ENCODE data around the gene TMEM63A. TPM values are rescaled to one million over a fixed set of nuclear protein-coding genes. Genes with fewer than 3 reads are reported as not detected.

Gene TMEM63A
- total and polyA plus RNA-seq, 2 of the 13 experiments (the other 11 are each of a cell fraction or from before 2014, with no cell fraction given) = 23.9 to 53.3 TPM

DNA sequence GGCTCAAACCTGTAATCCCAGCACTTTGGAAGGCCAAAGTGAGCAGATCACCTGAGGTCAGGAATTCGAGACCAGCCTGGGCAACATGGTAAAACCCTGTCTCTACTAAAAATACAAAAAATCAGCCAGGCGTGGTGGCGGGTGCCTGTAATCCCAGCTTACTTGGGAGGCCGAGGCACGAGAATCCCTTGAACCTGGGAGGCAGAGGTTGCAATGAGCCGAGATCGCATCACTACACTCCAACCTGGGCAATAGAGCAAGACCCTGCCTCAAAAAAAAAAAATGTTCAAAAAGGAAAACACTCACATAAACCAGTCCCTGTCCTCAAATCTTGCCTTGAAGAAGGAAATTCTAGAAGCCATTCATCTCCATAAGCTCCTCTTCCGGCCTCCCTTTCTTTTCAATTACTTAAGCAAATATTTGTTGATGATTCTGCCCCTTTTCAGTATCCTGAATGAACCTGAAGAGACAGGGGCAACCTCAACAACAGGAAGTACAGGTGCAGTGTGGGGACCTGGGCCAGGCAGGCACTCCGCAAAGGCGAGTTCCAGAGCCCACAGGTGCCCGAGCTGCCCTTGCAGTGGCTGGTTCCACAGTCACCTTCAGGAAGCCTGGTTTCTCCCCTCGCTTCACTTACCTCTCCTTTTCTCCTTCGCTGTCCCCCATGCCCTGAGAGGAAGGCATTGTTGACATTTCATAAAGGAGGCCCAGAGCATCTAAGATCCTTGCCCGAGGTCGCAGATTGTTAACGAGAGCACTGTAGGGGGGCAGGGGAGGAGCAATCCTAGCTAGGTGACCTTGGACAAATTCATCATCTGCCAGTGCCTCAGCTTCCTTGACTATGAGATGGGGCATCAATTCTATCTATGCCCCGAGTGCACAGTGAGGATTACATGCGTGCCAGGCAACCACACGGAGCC lies 15.7 kb upstream of the TMEM63A start (continued):
- TF ChIP-seq ETV5 (CRISPR knock-in tag; IDR thresholded peaks at IDR 0.05; ENCODE audit: borderline replicate concordance) (peak; percentile 79; the same call in 1 of the 2 replicates), TCF12 (IDR thresholded peaks at IDR 0.05) (no peak), TCF12 (CRISPR knock-in tag; IDR thresholded peaks at IDR 0.05) (no peak), ZNF230 (CRISPR knock-in tag; IDR thresholded peaks at IDR 0.05) (0 out of 2 replicates have a peak, but pooled peaks have one; percentile 49), ZNF362 (CRISPR knock-in tag; IDR thresholded peaks at IDR 0.05; ENCODE audit: borderline replicate concordance) (peak; percentile 17; the same call in 1 of the 2 replicates), SALL1 (CRISPR knock-in tag; IDR thresholded peaks at IDR 0.05) (peak; percentile 30; the same call in 1 of the 2 replicates), ZSCAN31 (CRISPR knock-in tag; IDR thresholded peaks at IDR 0.05; ENCODE audit: low read depth) (no peak), RBAK (CRISPR knock-in tag; IDR thresholded peaks at IDR 0.05) (no peak), ZNF160 (CRISPR knock-in tag; IDR thresholded peaks at IDR 0.05) (no peak), ZNF607 (CRISPR knock-in tag; IDR thresholded peaks at IDR 0.05; ENCODE audit: borderline replicate concordance) (no peak), HOXA3 (CRISPR knock-in tag; IDR thresholded peaks at IDR 0.05) (0 out of 2 replicates have a peak, but pooled peaks have one; percentile 3), HNF1B (CRISPR knock-in tag; IDR thresholded peaks at IDR 0.05) (peak; percentile 29; the same call in 1 of the 2 replicates), ZSCAN5A (CRISPR knock-in tag; IDR thresholded peaks at IDR 0.05; ENCODE audit: borderline replicate concordance) (0 out of 2 replicates have a peak, but pooled peaks have one; percentile 32), TEAD2 (CRISPR knock-in tag; IDR thresholded peaks at IDR 0.05) (no peak), ZNF792 (CRISPR knock-in tag; IDR thresholded peaks at IDR 0.05) (0 out of 2 replicates have a peak, but pooled peaks have one; percentile 18), ZNF441 (CRISPR knock-in tag; IDR thresholded peaks at IDR 0.05; ENCODE audit: borderline replicate concordance) (no peak), ZMYM3 (CRISPR knock-in tag; IDR thresholded peaks at IDR 0.05) (peak; percentile 28; the same call in 1 of the 2 replicates), ELF3 (CRISPR knock-in tag; IDR thresholded peaks at IDR 0.05) (peak; percentile 30; the same call in 1 of the 2 replicates), GATA4 (IDR thresholded peaks at IDR 0.05; ENCODE audit: borderline replicate concordance, low read depth) (no peak)
- TF ChIP-seq, protein P1, sequence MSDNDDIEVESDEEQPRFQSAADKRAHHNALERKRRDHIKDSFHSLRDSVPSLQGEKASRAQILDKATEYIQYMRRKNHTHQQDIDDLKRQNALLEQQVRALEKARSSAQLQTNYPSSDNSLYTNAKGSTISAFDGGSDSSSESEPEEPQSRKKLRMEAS (IDR thresholded peaks at IDR 0.05) = no peak

Data from HepG2 (cell line).